GM10248 (cell line): ENCODE measurements around the gene GFOD1.
"Not testable (repeated sequence)": the region's sequence is repeated elsewhere in the genome, so short reads cannot be mapped to it uniquely, and the experiment has no call there.

Experiments
- CTCF ChIA-PET: fragments of 300-600 bp; sonication (Branson Sonifier 250); formaldehyde crosslinking; extraction: SDS; loops from one replicate; lab custom pipeline; 2021; ENCODE audit warnings: antibody characterized with exemption; lab: Yijun Ruan, JAX
- POLR2A ChIA-PET: fragments of 350-650 bp; sonication (Branson Sonifier 250); formaldehyde crosslinking; extraction: SDS; loops from one replicate; lab custom pipeline; 2020; ENCODE audit warnings: antibody characterized with exemption; lab: Yijun Ruan, JAX
- DNase-seq: peaks from one replicate; pipeline ENCODE4 v3.0.0; 2012; ENCODE audit errors: extremely low spot score
- TF ChIP-seq, protein P1 (sequence below): IDR thresholded peaks from 2 replicates; pipeline ENCODE4 v1.5.1; 2012; ENCODE audit warnings: mild to moderate bottlenecking, low read depth; ENCODE audit errors: extremely low read depth, missing control alignments, control extremely low read depth

GFOD1 gene

DNA sequence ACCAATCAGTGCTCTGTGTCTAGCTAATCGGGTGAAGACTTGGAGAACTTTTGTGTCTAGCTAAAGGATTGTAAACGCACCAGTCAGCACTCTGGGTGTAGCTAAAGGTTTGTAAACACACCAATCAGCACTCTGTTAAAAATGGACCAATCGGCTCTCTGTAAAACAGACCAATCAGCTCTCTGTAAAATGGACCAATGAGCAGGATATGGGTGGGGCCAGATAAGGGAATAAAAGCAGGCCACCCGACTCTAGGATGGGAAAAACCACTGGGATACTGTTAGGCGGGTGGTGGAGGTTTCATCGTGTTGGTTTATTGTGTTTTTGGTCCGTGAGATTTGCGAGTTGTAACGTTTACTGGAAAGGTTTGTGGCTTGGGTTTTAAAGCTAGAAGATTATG lies 25.5 kb upstream of the GFOD1 start:
- ChIA-PET POLR2A (no interaction called here), CTCF (interaction anchor here (0.9 to 1.4 kb wide), 4 partner anchors 12 to 62 kb away, joined by 3 to 5 read pairs (median 4); partner anchors contain the start of gene SIRT5)
- no peak for DNase-seq
- TF ChIP-seq, protein P1, sequence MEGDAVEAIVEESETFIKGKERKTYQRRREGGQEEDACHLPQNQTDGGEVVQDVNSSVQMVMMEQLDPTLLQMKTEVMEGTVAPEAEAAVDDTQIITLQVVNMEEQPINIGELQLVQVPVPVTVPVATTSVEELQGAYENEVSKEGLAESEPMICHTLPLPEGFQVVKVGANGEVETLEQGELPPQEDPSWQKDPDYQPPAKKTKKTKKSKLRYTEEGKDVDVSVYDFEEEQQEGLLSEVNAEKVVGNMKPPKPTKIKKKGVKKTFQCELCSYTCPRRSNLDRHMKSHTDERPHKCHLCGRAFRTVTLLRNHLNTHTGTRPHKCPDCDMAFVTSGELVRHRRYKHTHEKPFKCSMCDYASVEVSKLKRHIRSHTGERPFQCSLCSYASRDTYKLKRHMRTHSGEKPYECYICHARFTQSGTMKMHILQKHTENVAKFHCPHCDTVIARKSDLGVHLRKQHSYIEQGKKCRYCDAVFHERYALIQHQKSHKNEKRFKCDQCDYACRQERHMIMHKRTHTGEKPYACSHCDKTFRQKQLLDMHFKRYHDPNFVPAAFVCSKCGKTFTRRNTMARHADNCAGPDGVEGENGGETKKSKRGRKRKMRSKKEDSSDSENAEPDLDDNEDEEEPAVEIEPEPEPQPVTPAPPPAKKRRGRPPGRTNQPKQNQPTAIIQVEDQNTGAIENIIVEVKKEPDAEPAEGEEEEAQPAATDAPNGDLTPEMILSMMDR, result no peak

DNA sequence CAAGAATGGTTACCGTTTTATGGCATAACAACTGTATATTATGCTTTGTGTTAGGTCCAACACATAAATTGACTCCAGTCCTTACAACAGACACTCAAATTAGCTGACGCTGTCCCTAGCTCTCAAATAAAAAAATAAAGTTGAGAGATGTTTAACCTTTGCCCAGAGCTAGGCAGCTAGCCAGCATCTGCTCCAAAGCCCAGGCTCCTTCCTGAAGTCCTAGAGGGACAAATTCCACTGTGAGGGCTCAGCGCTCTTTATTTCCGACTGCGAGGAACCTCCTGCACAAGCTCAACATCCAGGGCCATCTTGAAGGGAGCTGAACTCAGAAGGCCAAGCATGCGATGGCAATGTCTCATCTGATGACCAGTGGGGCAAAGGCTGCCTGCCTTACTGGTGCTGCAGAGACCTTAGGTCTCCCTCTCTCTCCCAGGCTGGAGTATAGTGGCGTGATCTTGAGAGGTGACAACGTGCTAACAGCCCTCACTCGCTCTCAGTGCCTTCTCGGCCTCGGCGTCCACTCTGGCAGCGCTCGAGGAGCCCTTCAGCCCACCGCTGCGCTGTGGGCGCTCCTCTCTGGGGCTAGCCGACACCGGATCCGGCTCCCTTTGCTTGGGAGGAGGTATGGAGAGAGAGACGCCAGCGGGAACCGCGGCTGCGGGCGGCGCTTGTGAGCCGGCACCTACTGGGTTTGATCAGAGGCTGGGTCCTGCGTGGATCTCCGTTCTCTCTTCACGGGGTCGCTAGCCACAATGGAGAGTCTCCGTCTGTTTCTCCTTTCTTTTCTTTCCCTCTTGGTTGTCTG lies 24.7 kb upstream of the GFOD1 start:
- ChIA-PET POLR2A (interaction anchor here (0.6 kb wide), 1 partner anchor 86 kb away, joined by 6 read pairs; no protein-coding TSS in a partner anchor), CTCF (interaction anchor here (1.2 to 2.0 kb wide), 5 partner anchors 14 to 175 kb away, joined by 4 to 5 read pairs (median 4); partner anchors contain the start of gene SIRT5)
- DNase-seq, result no peak
- TF ChIP-seq, protein P1, result no peak

DNA sequence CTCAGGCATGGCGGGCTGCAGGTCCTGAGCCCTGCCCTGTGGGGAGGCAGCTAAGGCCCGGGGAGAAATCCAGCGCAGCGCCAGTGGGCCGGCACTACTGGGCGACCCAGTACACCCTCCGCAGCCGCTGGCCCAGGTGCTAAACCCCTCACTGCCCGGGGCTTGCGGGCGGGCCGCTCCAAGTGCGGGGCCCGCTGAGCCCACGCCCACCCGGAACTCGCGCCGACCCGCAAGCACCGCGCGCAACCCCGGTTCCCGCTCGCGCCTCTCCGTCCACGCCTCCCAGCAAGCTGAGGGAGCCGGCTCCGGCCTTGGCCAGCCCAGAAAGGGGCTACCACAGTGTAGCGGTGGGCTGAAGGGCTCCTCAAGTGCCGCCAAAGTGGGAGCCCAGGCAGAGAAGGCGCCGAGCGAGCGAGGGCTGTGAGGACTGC lies 23.8 kb upstream of the GFOD1 start:
- CTCF ChIA-PET, result interaction anchor here (0.7 to 2.0 kb wide), 5 partner anchors 15 to 174 kb away, joined by 3 to 5 read pairs (median 4); partner anchors contain the start of gene SIRT5
- DNase-seq, POLR2A ChIA-PET: not testable (repeated sequence)

DNA sequence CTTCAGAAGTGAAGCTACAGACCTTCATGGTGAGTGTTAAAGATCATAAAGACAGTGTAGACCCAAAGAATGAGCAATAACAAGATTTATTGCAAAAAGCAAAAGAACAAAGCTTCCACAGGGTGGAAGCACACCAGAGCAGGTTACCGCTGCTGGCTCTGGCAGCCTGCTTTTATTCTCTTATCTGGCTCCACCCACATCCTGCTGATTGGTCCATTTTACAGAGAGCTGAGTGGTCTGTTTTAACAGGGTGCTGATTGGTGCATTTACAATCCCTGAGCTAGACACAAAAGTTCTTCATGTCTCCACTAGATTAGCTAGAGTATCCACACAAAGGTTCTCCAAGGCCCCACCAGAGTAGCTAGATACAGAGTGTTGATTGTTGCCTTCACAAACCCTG lies 23.0 kb upstream of the GFOD1 start:
- POLR2A ChIA-PET, DNase-seq: not testable (repeated sequence)
- CTCF ChIA-PET, result interaction anchor here (0.7 to 2.0 kb wide), 3 partner anchors 15 to 65 kb away, joined by 3 to 4 read pairs (median 4); partner anchors contain the start of gene SIRT5

DNA sequence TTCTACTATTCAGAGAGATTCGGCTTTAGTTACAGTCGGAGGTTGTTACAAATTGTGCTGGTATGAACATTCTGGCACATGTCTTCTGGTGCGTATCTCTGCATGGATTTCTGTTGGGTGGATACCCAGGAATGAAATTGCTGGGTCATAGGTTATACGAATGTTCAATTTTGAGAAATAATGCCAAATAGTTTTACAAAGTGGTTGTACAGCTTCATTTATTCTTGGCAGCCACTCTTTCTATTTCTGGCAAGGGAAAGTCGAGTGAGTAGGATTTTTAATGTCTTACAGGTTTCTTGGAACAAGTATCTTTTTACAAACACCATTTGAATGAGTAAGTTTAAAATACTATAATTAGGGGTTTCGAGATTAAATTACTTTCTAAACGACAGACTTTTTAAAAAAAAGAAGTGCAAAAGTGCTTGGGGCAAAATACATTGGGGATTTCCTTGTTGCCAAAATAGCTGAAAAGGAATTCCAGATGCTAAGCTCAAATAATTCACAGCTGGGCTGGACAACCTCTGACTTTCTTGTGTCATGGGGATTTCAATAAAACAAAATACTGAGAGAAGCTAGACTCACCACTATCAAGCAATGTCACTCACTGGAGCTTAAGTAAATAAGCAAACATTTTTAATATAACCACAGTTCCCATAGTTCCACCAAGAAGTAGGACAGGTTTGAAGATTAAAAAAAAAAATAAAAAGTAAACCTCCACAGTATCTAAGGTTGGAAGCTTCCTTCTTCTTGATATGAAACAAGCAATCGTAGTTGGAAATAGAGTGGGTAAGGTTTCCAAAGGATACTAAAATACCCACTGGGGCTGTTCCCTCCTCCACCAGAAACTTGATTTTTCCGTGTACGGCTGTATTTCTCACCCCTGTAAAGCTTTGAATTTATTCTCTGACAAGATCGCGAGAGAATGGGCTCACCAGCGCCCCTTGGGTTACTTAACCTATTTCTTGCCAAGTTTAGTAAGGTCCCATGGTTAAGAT lies 21.6 kb upstream of the GFOD1 start:
- ChIA-PET POLR2A (no interaction called here), CTCF (interaction anchor here (1.1 to 1.4 kb wide), 3 partner anchors 13 to 66 kb away, joined by 3 to 4 read pairs (median 3); partner anchors contain the start of gene SIRT5)
- DNase-seq, result no peak
- TF ChIP-seq, protein P1, result no peak

DNA sequence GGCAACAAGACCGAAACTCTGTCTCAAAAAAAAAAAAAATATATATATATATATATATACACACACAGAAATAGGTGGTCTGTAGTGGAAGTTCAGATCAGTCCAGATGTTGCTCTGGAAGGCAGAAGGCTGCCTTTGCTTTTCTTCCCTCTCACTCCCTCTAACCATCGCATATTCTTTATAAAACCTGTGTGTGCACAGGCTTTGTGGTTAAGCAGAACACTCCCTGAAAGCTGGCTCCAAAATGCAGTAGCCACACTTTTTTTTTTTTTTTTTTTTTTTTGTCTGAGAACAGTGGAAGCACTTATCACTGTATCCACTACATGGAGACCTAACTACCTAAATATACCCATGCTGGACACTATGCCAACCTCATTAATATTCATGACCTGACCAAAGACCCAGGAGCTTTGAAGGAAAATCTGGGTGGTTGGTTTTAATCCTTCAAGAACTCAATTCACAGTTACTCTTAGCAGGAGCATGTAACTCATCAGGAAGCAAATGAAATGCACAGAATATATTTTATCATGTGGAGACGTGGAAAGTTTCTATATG lies 20.0 kb upstream of the GFOD1 start:
- TF ChIP-seq, protein P1, result no peak
- POLR2A ChIA-PET, result no interaction called here
- no peak for DNase-seq
- CTCF ChIA-PET, result interaction anchor here (1.1 kb wide), 1 partner anchor 17 kb away, joined by 3 read pairs; no protein-coding TSS in a partner anchor

DNA sequence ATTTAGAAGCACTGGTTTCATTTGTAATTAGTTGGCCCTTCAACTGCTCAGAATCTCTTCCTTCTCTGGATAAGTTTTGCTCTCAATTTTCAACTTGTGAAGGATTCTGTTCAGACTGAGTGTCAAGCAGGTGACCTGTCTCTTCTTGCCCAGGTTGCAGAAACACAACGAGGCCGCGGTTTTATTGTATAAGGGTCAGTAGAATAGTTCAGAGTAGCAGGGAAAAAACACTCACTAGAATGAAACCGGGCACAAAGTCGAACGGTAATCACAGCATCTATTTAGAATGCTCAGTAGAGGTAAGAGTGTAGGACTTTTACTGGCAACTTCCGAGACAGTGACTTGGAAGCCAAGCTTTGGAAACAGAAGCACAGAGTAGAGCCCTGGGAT lies 17.9 kb upstream of the GFOD1 start:
- DNase-seq, result no peak
- TF ChIP-seq, protein P1, result no peak
- ChIA-PET CTCF (no interaction called here), POLR2A (no interaction called here)
